Testis (tissue), 3 donors: Measurements from ENCODE around the gene NAT16. TPM values are rescaled to one million over a fixed set of nuclear protein-coding genes. Genes with fewer than 3 reads are reported as not detected.
"Not testable (repeated sequence)": the region's sequence is repeated elsewhere in the genome, so short reads cannot be mapped to it uniquely, and the experiment has no call there.

Source experiments
- DNase-seq: peaks from one replicate; pipeline ENCODE4 v3.0.0-alpha.2; 2019
- H3K27ac ChIP-seq, 2 donors: fragments of 200-600 bp; sonication (generic); one replicate each; pipeline ENCODE4 v1.5.1; 2019
- H3K27me3 ChIP-seq: fragments of 200-600 bp; sonication (generic); one replicate; pipeline ENCODE4 v1.5.1; 2019
- H3K36me3 ChIP-seq: fragments of 200-600 bp; sonication (generic); one replicate; pipeline ENCODE4 v1.5.1; 2017; ENCODE audit warnings: low read depth; ENCODE audit errors: missing control alignments
- H3K4me1 ChIP-seq: fragments of 200-600 bp; sonication (generic); one replicate; pipeline ENCODE4 v1.5.1; 2019
- H3K4me3 ChIP-seq, 2 donors: fragments of 200-600 bp; sonication (generic); one replicate each; pipeline ENCODE4 v1.5.1; 2017 to 2019
- H3K9me3 ChIP-seq: fragments of 200-600 bp; sonication (generic); one replicate; pipeline ENCODE4 v1.5.1; 2017
- POLR2A ChIP-seq: fragments of 450-650 bp; IDR thresholded peaks from one replicate; pipeline ENCODE4 v1.6.1; 2017; ENCODE audit warnings: antibody characterized with exemption, mild to moderate bottlenecking, moderate library complexity
- WGBS, 2 donors: methylation state at CpG; one replicate each; pipeline ENCODE4 v1.1.5; 2018; 5-methylcytosine and 5-hydroxymethylcytosine counted together
- intact Hi-C: fragments of 100-400 bp; cut with DNase I; formaldehyde crosslinking; loops from one replicate; pipeline ENCODE4 v1.15.1; 2023; ENCODE audit warnings: low total_unique reads
- polyA plus RNA-seq: library from polyadenylated mRNA; stranded (reverse); fragments of 350-450 nt; fragmentation: Illumina TruSeq; extraction: RNeasy Lipid Tissue Mini Kit (QIAGEN cat#74804); gene quantifications from one replicate; pipeline ENCODE4 v1.2.3, GENCODE V29; 2014; ENCODE audit warnings: low read depth, low replicate concordance; ENCODE audit not compliant: insufficient read depth
- total RNA-seq, 2 donors: library from RNA; depleted of rRNA; stranded (reverse); fragments of >200 nt; gene quantifications; one replicate each; pipeline ENCODE4 v1.2.3, GENCODE V29; 2016
- TF ChIP-seq, protein P1 (sequence below), 3 experiments: fragments of 450-650 bp in 2 of 3; fragments of 200-600 bp in 1 of 3; sonication (generic) in 1 of 3; IDR thresholded peaks; one replicate each; pipeline ENCODE4 v1.5.1; 2016 to 2019; ENCODE audit warnings: antibody characterized with exemption in 3 of 3, mild to moderate bottlenecking in 2 of 3, moderate library complexity in 1 of 3

NAT16 gene
- total and polyA plus RNA-seq, 3 donors from 2014 or later: 0.26 to 0.50 (median 0.31) TPM

DNA sequence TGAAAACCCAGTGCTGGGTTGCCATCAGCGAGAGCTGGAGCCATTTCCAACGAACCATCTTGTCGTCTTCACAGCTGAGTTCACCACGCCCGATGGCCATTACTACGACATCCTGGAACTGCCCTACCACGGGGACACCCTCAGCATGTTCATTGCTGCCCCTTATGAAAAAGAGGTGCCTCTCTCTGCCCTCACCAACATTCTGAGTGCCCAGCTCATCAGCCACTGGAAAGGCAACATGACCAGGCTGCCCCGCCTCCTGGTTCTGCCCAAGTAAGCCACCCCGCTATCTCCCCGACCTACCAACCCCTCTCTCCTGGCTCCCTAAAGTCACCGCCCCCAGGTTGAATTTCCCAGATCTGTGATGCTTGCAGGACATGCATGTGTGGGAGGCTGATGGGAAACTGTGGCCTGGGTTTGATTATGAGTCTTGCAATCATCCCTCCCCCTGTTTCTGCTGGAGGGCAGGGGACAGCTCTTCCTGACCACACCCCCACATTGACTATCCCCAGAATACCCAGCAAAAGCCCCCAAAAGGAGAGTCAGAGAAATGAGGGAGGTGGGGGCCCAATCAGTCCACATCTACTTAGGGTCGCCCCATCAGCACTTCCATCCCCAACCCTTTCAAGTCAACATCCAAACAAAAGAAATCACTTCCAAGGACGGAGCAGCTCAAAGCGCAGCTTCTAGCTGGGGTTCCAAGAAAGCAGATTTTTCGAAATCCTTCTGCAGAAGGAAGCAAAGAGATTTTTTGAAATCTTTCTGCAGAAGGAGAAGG, 46.3 kb downstream of the NAT16 start:
- TF ChIP-seq, protein P1, sequence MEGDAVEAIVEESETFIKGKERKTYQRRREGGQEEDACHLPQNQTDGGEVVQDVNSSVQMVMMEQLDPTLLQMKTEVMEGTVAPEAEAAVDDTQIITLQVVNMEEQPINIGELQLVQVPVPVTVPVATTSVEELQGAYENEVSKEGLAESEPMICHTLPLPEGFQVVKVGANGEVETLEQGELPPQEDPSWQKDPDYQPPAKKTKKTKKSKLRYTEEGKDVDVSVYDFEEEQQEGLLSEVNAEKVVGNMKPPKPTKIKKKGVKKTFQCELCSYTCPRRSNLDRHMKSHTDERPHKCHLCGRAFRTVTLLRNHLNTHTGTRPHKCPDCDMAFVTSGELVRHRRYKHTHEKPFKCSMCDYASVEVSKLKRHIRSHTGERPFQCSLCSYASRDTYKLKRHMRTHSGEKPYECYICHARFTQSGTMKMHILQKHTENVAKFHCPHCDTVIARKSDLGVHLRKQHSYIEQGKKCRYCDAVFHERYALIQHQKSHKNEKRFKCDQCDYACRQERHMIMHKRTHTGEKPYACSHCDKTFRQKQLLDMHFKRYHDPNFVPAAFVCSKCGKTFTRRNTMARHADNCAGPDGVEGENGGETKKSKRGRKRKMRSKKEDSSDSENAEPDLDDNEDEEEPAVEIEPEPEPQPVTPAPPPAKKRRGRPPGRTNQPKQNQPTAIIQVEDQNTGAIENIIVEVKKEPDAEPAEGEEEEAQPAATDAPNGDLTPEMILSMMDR (IDR thresholded peaks at IDR 0.05): no peak
- TF ChIP-seq POLR2A: no peak
- WGBS, 2 donors: 84 to 89% methylated on average over 15 of the region's 15 CpGs
- Histone ChIP-seq H3K9me3 (no peaks in the 10 kb centered on the region), H3K4me1 (no peaks in the 10 kb centered on the region), H3K4me3 (no peak overlapping the region), H3K27ac (no peak overlapping the region), H3K36me3 (no peaks in the 10 kb centered on the region), H3K27me3 (no peaks in the 10 kb centered on the region)
- no peak for DNase-seq
- intact Hi-C loops: no loop called here

DNA sequence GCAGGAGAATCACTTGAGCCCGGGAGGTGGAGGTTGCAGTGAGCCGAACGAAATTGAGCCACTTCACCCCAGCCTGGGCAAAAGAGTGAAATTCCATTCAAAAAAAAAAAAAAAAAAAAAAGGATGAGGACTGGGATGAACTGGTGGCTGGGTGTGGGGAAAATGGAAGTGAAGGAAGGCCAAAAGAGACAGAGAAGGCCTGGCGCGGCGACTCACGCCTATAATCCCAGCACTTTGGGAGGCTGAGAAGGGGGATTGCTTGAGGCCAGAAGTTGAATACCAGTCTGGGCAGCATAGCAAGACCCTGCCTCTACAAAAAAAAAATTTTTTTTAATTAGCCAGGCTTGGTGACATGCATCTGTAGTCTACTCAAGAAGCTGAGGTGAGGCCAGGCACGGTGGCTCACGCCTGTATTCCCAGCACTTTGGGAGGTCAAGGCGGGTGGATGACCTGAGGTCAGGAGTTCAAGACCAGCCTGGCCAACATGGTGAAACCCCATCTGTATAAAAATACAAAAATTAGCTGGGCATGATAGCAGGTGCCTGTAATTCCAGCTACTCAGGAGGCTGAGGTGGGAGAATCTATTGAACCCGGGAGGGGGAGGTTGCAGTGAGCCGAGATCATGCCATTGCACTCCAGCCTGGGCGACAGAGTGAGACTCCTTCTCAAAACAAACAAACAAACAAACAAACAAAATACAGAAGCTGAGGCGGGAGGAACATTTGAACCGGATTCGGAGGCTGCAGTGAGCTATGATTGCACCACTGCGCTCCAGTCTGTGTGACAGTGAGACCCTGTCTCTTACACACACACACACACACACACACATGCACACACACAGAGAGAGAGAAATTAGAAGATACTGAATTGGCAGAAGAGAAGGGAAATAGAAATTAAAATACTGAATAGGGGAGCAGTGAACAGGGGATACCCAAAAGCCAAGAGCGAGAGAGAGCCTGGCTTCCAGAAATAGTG, 47.2 kb downstream of the NAT16 start:
- H3K9me3 ChIP-seq, H3K27ac ChIP-seq, DNase-seq, H3K4me1 ChIP-seq, H3K27me3 ChIP-seq, H3K36me3 ChIP-seq, H3K4me3 ChIP-seq, intact Hi-C loops: not testable (repeated sequence)
- 83 to 87% methylated on average over 18 of the region's 18 CpGs for WGBS, 2 donors

DNA sequence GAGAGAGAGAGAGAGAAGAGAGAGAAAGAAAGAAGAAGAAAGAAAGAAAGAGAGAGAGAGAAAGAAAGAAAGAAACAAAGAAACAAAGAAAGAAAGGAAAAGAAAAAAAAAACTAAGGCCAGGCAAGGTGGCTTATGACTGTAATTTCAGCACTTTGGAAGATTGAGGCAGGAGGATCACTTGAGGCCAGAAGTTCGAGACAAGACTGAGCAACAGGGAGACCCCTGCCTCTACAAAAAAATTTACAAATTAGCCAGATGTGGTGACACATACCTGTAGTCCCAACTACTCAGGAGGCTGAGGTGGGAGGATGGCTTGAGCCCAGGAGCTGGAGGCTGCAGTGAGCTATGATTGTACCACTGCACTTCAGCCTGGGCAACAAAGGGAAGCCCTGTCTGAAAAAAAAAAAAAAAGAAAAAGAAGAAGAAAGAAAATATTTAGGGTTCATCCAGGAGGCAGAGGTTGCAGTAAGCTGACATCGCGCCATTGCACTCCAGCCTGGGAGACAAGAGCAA, 50.4 kb downstream of the NAT16 start:
- intact Hi-C loops: no loop called here
- TF ChIP-seq, protein P1 (IDR thresholded peaks at IDR 0.05): no peak
- TF ChIP-seq POLR2A: no peak
- no peaks in the 10 kb centered on the region for H3K27me3 ChIP-seq
- peaks cover 19% of the 10 kb centered on the region for H3K4me1 ChIP-seq
- no peaks in the 10 kb centered on the region for H3K9me3 ChIP-seq
- WGBS, 2 donors: 93 to 97% methylated on average over 3 of the region's 3 CpGs
- no peak overlapping the region for H3K27ac ChIP-seq
- H3K36me3 ChIP-seq: no peaks in the 10 kb centered on the region
- DNase-seq: no peak
- H3K4me3 ChIP-seq: no peak overlapping the region

DNA sequence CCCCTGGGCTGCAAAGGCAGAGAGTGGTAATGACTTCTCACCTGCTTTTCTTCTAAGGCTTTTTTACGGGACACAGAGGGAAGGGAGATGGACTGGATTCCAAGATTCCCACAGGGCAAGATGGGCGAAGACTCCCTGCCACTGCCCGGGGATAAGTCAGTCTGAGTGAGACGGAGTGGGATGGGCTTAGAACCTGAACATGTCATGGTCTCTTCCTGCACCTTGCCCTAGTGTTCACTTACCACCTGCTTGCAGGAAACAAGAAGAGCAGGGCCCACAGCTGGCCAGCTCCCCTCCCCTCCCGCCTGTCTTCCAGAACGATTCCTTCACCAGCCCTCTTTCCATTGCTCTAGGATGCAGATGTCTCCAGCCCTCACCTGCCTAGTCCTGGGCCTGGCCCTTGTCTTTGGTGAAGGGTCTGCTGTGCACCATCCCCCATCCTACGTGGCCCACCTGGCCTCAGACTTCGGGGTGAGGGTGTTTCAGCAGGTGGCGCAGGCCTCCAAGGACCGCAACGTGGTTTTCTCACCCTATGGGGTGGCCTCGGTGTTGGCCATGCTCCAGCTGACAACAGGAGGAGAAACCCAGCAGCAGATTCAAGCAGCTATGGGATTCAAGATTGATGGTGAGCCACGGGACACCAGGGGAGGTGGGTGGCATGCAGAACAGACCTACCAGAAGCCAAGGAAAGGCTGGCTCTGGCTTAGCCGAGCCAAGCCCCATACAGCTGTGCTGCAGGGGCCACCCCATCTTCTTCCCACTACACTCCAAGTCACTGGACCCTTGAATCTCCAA, 51.9 kb downstream of the NAT16 start:
- no peaks in the 10 kb centered on the region for H3K9me3 ChIP-seq
- peak overlapping the region in 1 of 2 donors; percentile 42 for H3K4me3 ChIP-seq
- no peak for DNase-seq
- no peaks in the 10 kb centered on the region for H3K27me3 ChIP-seq
- intact Hi-C loops: no loop called here
- 84 to 91% methylated on average over 11 to 14 of the region's 14 CpGs for WGBS, 2 donors
- peak overlapping the region in 1 of 2 donors; percentile 79 for H3K27ac ChIP-seq
- TF ChIP-seq POLR2A: no peak
- TF ChIP-seq, protein P1 (IDR thresholded peaks at IDR 0.05): no peak
- H3K36me3 ChIP-seq: no peaks in the 10 kb centered on the region
- peaks cover 26% of the 10 kb centered on the region for H3K4me1 ChIP-seq
